Cardiac septum (tissue), 1 donor: Measurements from ENCODE around the gene ETV5. TPM values are rescaled to one million over a fixed set of nuclear protein-coding genes. Genes with fewer than 3 reads are reported as not detected.
A peak's percentile ranks its signal among the peaks of the same experiment; 100 is the strongest.

Experiments
- DNase-seq: peaks from one replicate; pipeline ENCODE4 v3.0.0-alpha.2; 2020; ENCODE audit warnings: low spot score
- intact Hi-C: fragments of 100-400 bp; cut with DNase I; formaldehyde crosslinking; loops from one replicate; pipeline ENCODE4 v1.14.0; 2022
- total RNA-seq: library from RNA; stranded (reverse); fragmentation: NEBNext Ultra II Directional; extraction: Animal tissue kit (Norgen Biotek cat#: 25700); gene quantifications from one replicate; pipeline ENCODE4 v1.2.1, GENCODE V29; 2021
- donor health status: DM: no; HTN: no; CAD: no.

The ETV5 gene
- total RNA-seq, 1 donor from 2014 or later = 17.4 TPM

- intact Hi-C loops = no loop called here
Observed at GRCh38 chr3:186127463-186127862, 18.6 kb upstream of the ETV5 start.

DNA sequence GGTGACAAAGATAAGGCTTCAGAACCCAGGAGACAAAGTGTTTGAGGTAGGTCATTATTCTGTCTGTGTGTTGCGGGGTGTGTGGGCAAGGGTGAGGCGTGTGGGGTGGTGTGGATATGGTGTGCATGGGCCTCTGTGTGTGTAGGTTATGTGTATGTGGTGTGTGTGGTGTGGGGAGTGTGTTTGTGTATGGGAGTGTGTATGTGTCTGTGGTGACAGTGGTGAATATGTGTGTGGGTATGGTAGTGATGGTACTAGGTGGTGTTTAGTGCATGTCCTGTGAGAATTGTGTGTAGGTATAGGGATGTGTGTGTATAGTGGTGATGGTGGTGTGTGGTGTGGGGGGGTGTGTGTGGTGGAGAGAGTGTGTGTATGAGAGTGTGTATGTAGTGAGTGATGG lies 16.2 kb upstream of the ETV5 start:
- DNase-seq = no peak

More at GRCh38 chr3:186127463-186127862, 18.6 kb upstream of the ETV5 start:
- DNase-seq = no peak

DNA sequence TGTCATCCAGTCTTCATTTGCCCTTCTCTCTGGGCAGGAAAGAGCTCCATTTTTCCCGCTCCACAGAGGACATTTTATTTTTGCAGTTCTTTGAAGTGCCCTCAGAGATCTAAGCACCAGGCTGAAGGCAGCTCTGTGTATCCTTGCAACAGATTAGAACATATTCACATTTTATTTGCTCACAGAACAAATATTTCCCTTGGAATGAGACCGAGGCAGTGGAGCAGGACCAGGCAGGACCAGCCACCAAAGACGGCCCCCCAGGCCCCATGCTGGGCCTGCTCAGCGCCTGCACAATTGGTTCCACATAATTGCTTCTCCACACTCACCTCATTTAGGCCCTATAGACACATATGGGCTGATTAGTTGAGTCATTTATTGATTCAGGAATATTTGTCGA lies 15.7 kb upstream of the ETV5 start:
- intact Hi-C loops = no loop called here

More for the DNA sequence above, 16.2 kb upstream of the ETV5 start:
- intact Hi-C loops = no loop called here

DNA sequence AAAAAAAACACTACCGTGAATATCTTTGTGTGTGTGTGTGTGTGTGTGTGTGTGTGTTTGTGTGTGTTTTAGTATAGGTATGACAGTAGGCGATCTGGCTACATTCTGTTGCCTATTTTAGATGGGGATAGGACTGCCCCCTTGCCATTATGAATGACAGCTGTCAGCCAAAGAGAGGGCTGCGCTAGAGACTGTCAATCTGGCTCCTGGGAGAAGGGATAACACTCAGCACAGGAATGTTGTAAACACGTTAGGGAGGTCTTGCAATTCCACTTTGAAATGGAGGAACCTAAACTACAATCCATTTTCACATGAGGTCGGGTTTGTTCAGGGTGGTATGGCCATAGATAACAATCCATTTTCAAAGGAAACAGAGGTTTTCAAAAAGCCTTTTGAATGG lies 14.1 kb upstream of the ETV5 start:
- DNase-seq = no peak
- intact Hi-C loops = no loop called here

More for the DNA sequence above, 15.7 kb upstream of the ETV5 start:
- DNase-seq = no peak

DNA sequence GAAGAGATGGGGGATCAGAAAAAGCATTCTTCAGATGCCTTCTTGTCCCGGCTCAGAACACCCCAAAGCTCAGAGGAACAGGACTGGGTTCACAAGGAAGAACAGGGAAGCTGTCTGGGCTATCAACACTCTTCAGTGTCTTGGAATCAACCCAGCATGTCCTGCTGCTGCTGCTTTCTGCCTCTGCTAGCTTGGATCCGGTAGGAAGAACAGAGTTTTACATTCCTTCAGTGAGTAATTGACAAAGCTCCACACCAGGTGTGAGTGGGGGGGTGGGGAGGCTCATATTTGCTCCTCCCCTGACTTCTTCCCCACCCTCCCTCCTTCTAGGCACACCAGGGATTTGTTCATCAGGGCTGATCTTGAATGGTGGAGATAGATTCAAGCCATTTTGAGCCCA lies 13.1 kb upstream of the ETV5 start:
- intact Hi-C loops = no loop called here
- DNase-seq = no peak

GRCh38 chr3:186121278-186121677 lies 12.4 kb upstream of the ETV5 start:
- intact Hi-C loops = no loop called here
- DNase-seq = no peak

DNA sequence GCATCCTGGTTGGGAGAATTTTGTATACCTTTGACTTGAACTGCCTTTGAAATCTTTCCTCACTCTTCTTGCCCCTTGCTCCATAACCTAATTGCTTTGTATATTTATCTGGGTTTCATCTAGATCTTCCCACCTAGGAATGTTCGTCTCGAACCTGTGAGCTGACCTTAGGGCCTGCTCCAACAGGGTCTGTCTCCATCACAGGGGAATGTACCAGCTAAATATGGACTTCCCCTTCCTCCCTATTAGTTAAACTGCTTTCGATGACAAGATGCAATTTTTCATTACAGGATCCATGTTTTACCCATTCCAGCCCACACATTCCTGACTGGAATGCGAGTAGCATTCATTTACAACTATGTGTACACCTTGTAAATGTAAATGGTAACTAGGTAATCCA lies 10.6 kb upstream of the ETV5 start:
- intact Hi-C loops = no loop called here

GRCh38 chr3:186118692-186119091 lies 9.8 kb upstream of the ETV5 start:
- no peak for DNase-seq
- intact Hi-C loops = no loop called here

More for the DNA sequence above, 10.6 kb upstream of the ETV5 start:
- DNase-seq = no peak

- intact Hi-C loops = no loop called here
- no peak for DNase-seq
Observed at GRCh38 chr3:186117521-186118134, 8.7 kb upstream of the ETV5 start.

DNA sequence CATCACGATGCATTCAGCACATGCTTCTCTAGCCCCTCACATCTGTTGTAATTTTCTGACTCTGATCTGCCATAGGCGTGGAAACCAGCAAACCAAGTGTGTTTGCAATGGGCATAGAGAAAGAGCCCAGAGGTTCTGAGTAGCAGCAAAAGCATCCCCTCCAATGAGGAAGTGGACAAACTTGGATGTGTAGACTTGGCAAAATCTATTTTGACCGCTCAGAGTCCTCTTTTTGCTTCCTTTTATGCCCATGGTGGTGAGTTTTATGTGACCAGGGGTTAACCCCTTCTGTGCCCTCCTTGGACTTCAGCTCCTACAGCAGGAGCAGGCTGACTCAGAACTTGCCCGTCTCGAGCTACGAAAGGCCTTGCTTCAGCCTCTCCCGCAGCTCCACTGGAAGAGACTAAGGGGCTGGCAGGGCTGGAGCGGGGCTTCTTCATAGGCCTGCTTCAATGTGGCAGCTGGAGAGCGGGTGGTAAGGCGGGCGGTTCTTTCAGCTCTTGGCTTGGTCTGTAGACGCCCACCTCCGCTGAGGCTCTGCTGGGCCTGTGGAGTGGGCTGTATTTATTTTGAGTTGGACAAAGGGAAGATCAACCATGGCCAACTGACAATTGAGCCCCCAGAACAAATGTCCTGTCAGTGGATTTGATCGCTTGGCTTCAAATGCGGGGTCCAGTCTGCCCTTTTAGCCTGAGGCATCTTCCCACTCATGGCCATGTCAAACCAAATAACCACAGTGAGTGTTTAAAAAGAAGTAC lies 6.5 kb upstream of the ETV5 start:
- no peak for DNase-seq
- intact Hi-C loops = no loop called here

DNA sequence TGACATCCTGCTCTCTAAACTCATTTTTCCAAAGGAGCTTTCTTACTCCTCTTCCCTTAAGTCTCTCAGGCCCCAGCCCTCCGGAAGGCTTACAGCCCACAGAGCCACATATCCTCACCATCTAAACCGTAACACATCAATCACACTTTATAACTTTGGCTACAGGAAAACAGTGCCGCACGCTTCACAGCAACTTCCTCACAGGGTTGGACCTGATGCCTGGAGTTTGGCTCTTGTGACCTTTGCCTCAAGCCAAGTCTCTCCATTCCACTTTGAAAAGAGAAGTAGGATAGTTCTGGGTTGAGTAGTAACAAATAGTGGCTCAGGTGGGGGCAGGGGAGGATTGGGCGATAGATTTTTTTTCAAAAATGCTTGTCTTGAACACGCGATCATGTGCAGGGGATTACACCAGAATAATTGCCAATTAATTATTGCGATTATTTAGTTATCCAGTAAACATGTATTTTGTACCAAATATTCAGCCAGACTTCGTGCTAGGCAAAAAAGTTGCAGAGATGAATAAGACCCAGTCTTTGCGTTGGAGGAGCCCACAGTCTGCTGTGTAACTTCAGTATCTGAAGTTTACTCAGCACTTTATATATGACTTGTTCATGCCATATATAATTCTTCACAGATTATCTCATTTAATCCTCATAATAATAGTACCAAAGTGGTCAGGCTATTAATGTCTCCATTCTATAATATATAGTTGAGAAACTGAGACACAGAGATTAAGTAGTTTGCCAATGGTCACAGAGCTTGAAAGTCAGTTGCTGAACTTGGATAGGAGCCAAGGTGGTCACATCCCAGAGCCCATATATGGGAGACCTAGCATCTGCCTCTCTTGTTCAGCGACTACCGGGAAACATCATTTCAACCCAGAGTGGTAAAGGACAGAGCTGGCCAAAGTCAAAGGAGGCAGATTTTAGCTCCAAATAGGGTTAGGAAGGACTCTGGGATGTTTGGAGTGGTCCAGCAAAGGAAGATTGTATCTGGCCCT lies 2.4 kb upstream of the ETV5 start:
- intact Hi-C loops = no loop called here
- DNase-seq = no peak

DNA sequence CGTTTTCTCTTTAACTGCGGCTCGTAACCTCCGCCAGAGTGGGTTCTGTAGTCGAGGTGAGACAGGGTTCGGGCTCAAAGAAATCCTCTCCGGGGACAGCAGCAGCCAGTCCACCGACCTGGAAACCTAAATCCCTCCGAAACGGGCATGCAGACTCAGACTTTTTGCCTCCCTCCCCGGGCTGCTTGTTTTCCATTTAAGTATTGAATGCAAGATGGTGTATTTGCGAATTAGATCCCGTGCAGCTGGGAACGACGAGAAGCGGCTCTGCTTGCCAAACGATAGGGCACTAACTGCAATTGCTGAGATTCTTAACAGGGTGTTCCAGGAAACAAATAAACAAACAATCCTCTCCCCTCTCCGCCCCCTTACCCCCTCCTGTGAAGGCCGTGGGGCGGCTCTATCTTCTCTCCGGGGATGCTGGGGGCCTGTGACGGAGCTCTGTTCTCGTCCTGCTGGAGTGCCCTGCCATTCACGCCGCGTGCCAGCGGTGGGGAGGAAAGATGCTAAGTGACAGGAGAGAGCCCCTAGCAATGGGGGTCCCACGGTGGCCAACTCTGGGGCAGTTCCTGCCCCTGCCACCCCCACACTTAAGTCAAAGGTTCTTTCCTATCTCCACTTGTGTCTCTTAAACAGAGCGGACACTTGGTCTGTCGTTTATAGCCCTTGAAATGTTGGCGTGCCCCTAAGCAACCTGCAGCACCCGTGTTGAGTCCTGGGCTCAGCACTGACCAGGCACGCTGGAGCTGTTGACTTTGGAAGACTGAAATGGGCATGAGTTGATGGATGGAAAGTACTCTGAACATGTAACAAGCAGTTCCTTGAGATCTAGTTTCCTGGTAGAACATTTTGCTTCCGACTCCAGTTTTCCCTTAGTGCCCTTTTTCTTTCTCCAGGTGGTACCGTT lies 1.3 kb upstream of the ETV5 start:
- intact Hi-C loops = loop anchor here (2.0 to 10.0 kb wide), 3 partner anchors 135 to 455 kb away; partner anchors contain the start of gene TBCCD1
- no peak for DNase-seq

- intact Hi-C loops = loop anchor here (2.0 to 10.0 kb wide), 3 partner anchors 136 to 456 kb away; partner anchors contain the start of gene TBCCD1
- DNase-seq = no peak
Observed at GRCh38 chr3:186108106-186108940, 566 bp downstream of the ETV5 start.

GRCh38 chr3:186107215-186108105 lies 1.4 kb downstream of the ETV5 start:
- DNase-seq = peak; percentile 86
- intact Hi-C loops = loop anchor here (2.0 to 10.0 kb wide), 3 partner anchors 137 to 457 kb away; partner anchors contain the start of gene TBCCD1

- DNase-seq = no peak
- intact Hi-C loops = loop anchor here (10.0 kb wide), 2 partner anchors 139 to 459 kb away; partner anchors contain the start of gene TBCCD1
Observed at GRCh38 chr3:186105543-186105942, 3.3 kb downstream of the ETV5 start.

DNA sequence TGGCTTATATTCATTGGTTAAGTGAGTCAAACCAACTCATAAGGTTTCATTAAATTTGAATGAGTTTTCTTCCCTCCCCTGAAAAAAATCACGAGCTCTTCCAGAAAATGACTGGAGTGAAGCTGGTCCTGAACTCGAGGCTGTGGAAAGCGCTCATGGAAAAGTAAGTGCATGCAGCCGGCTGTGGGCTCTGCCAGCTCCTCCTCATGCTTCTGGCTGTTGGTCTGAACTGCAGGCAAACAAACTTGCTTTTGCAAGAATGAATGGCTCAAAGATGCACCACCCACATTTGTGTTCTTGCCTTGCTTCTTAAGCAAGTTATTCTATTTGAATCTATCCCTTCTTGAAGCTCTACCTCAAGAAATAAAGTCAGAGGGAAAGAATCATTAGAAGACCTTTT lies 6.2 kb downstream of the ETV5 start:
- no peak for DNase-seq
- intact Hi-C loops = loop anchor here (10.0 kb wide), 2 partner anchors 142 to 462 kb away; partner anchors contain the start of gene TBCCD1

DNA sequence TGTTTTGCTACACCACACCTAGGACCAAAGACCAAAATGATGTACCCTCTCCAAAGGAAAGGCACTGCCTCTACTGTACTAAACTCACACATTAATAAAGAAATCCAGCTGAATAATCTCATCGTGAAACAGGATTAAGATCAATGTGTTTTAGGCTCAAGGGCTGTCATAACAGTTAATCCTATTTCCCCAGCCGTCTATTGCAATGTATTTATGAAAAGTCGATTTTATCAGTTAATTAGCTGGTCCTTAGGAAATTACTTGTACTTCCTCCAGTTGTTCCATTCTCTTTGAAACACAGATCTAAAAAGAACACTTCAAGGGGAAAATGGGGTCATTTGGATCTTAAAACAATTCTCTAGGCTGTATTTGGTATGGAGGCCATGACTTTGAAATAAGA lies 8.5 kb downstream of the ETV5 start:
- intact Hi-C loops = loop anchor here (10.0 kb wide), 2 partner anchors 144 to 464 kb away; partner anchors contain the start of gene TBCCD1
- DNase-seq = no peak
